ENCODE results near the gene TSPAN3.

DNA sequence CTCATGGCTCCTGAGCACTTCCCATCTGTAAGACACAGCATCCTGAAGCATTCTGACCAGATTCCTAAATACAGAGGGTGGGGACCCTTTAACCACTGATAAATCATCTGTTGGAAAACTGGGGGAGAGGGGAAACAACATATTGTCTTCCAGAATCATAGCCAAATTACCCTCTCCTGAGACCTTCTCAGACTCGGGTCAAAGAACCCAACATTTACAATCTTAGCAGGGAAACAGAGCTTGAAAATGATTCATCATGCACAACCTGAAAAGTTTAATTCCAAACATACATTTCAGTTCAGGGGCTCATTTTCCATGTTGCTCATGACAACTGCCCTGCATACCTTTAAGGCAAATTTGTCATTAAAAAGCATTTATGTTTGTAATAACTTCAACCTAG is 48.5 kb upstream of the TSPAN3 start:
- no peak for TF ChIP-seq POLR2A (IDR thresholded peaks at IDR 0.05)
- TF ChIP-seq, protein P1, sequence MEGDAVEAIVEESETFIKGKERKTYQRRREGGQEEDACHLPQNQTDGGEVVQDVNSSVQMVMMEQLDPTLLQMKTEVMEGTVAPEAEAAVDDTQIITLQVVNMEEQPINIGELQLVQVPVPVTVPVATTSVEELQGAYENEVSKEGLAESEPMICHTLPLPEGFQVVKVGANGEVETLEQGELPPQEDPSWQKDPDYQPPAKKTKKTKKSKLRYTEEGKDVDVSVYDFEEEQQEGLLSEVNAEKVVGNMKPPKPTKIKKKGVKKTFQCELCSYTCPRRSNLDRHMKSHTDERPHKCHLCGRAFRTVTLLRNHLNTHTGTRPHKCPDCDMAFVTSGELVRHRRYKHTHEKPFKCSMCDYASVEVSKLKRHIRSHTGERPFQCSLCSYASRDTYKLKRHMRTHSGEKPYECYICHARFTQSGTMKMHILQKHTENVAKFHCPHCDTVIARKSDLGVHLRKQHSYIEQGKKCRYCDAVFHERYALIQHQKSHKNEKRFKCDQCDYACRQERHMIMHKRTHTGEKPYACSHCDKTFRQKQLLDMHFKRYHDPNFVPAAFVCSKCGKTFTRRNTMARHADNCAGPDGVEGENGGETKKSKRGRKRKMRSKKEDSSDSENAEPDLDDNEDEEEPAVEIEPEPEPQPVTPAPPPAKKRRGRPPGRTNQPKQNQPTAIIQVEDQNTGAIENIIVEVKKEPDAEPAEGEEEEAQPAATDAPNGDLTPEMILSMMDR (IDR thresholded peaks at IDR 0.05), result no peak
